ENCODE results near the gene MRPL51. TPM values are rescaled to one million over a fixed set of nuclear protein-coding genes. Genes with fewer than 3 reads are reported as not detected.

The MRPL51 gene
- total RNA-seq, 1 experiment from 2014 or later = 208 TPM

DNA sequence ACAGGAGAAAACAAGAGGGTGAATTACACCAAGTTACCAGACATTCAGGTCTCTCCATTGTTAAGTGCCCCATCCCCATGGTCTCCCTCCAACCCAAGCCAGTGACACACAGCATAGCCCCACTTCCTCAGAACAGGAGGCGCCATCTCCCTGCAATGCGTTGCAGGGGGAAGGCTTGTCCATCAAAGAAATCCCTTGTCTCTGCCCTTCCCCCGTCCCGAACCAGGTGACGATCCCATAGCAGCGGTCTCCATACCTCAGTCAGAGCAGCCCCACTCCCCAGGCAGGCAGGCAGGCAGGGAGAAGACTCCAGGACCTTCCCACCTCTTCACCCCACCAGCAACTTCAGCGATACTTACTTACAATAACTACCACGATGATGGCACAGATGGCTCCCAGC lies 28.5 kb downstream of the MRPL51 start:
- H3K36me3 ChIP-seq = peaks cover 52% of the 10 kb centered on the region
- no peak for DNase-seq
- no peak overlapping the region for H3K27ac ChIP-seq
- H3K4me1 ChIP-seq = peaks cover 5% of the 10 kb centered on the region; the same call in 1 of the 2 replicates
- H3K27me3 ChIP-seq = no peaks in the 10 kb centered on the region
- H3K9me3 ChIP-seq (replicated peaks) = no peaks in the 10 kb centered on the region
- no peak overlapping the region for H3K4me3 ChIP-seq

DNA sequence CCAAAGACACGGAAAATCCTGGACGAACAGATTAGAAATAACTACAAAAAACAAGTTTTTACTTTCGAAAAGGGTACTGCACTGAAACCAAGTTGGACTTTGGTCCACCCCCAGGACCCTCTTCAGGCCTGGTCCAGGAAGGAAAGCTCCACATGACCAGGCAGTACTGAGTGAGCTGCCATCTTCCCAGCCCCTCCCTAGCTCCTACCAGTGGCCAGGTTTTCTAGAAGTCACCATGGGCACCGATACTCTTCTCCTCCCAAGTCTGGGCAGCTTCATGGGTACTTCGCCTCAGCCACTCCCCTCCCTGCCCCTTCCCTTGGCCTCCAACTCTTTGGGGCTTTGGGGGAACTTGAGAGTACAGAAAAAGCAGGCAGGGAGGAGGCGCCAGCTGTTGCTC lies 29.2 kb downstream of the MRPL51 start:
- Histone ChIP-seq H3K4me1 (no peaks in the 10 kb centered on the region), H3K4me3 (no peak overlapping the region), H3K9me3 (replicated peaks) (no peaks in the 10 kb centered on the region), H3K36me3 (peaks cover 52% of the 10 kb centered on the region), H3K27ac (no peak overlapping the region), H3K27me3 (no peaks in the 10 kb centered on the region)
- no peak for DNase-seq

DNA sequence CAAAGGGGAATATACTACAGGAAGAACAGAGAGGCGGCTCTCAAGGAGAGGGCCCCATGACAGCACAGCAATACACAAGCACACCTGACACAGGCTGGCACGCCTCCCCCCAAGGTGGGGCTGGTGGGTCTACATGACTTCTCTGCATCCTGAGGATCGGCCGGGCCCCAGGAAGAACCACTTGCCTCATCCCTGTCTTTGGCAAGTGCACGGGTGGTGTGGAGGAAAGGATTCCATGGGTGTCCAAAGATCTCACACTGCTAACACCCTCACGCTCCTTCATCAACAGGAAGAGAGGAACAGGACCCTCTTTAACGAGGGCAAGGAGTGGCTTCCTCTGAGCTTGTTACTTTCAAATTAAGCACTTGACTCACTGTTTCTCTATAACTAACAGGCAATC lies 29.8 kb downstream of the MRPL51 start:
- H3K4me3 ChIP-seq = no peak overlapping the region
- no peaks in the 10 kb centered on the region for H3K9me3 ChIP-seq (replicated peaks)
- no peak overlapping the region for H3K27ac ChIP-seq
- H3K27me3 ChIP-seq = no peaks in the 10 kb centered on the region
- H3K4me1 ChIP-seq = no peaks in the 10 kb centered on the region
- DNase-seq = no peak
- H3K36me3 ChIP-seq = peaks cover 52% of the 10 kb centered on the region

GRCh38 chr12:6462234-6462995 lies 30.6 kb downstream of the MRPL51 start:
- no peak for DNase-seq
- H3K4me3 ChIP-seq = no peak overlapping the region
- H3K9me3 ChIP-seq (replicated peaks) = no peaks in the 10 kb centered on the region
- no peak overlapping the region for H3K27ac ChIP-seq
- H3K4me1 ChIP-seq = no peaks in the 10 kb centered on the region
- H3K36me3 ChIP-seq = peaks cover 52% of the 10 kb centered on the region
- H3K27me3 ChIP-seq = no peaks in the 10 kb centered on the region

DNA sequence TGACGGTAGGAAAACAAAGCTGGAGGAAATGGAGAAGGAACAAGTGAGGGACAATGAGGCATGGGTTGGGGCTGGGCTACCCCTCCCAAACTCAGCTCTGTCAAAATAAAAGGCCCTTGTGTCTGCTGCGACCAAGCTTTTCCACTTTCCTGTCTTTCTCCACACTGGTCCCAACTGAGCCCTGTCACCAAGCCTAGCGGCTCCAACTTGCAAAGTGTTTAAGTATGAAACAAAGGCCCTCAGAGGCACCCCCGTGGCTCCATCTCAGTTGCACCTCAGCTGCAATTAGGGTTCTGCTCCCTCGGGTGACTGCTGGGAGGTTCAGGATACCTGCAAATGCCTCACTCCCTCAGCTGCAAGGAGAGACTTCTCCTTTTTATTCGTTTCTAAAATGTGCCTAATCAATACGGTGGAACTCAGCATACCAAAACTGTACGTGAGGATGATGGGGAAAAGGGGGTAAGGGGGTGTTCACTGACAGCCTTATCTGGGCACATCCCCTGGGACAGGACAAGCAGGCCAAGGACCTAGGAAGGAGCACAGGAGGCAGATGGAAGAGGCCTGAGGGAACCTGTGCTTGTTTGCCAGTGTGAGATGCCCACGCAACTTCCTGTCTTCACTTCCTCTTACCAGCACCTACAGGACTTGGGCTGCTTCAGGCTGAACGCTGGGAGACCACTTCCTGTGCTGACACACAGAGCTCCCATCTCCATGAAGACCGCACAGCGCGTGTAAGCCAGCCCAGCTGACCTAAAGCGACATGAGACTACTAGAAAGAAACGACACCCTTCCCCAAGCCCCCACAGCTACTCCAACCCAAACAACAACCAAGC lies 31.4 kb downstream of the MRPL51 start:
- Histone ChIP-seq H3K36me3 (peaks cover 52% of the 10 kb centered on the region), H3K27ac (no peak overlapping the region), H3K9me3 (replicated peaks) (no peaks in the 10 kb centered on the region), H3K27me3 (no peaks in the 10 kb centered on the region), H3K4me3 (no peak overlapping the region), H3K4me1 (no peaks in the 10 kb centered on the region)
- no peak for DNase-seq

DNA sequence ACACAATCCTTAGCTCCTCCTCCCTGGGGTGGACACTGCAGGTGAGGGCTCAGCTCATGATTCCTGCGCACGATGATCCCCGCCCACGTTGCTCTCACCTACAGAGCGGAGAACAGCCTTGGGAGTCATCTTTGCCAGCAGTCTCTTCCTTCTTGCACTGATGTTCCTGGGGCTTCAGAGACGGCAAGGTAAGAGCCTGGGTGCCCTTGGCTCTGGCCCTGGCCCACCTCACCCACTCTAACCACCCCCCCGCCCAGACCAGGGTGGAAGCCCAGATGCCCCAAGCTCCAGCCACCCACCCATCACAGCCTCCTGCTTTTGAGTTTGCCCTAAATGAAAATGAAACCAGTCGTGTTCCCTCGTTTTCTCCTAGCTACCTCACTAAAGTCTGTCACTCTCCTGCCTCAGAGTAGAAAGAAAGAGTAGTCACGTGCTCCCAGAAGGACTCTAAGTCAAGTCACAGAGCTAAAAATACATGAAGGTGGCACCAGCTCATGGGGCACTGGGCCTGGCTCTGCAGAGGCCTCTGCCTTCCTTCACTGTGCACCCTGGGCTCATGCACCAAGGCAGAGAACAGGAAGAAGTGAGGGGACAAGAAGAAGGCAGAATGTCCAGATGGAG lies 32.2 kb downstream of the MRPL51 start:
- H3K9me3 ChIP-seq (replicated peaks) = no peaks in the 10 kb centered on the region
- H3K4me3 ChIP-seq = no peak overlapping the region
- no peaks in the 10 kb centered on the region for H3K4me1 ChIP-seq
- peaks cover 50% of the 10 kb centered on the region for H3K36me3 ChIP-seq
- H3K27ac ChIP-seq = no peak overlapping the region
- no peak for DNase-seq
- no peaks in the 10 kb centered on the region for H3K27me3 ChIP-seq

DNA sequence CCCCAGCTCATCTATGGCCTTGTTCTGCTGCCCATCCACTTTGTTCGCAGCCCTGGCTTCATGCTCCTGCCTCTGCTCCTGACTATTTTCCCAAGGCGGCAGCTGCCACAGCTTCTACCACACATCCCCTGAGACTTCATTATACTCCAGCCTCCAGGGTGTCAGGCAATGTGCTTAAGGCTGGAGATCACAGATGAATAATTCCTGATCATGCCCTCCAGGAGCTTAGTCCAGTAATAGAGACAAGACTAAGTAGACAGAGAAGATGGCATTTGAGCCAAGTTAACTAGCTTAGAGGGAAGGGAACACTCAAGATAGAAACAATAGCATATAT lies 34.1 kb downstream of the MRPL51 start:
- DNase-seq = no peak
- H3K27me3 ChIP-seq = no peaks in the 10 kb centered on the region
- no peak overlapping the region for H3K27ac ChIP-seq
- no peak overlapping the region for H3K4me3 ChIP-seq
- H3K36me3 ChIP-seq = peaks cover 35% of the 10 kb centered on the region
- H3K9me3 ChIP-seq (replicated peaks) = no peaks in the 10 kb centered on the region
- H3K4me1 ChIP-seq = no peaks in the 10 kb centered on the region

GRCh38 chr12:6458281-6459003 lies 34.6 kb downstream of the MRPL51 start:
- no peaks in the 10 kb centered on the region for H3K27me3 ChIP-seq
- no peak for DNase-seq
- no peaks in the 10 kb centered on the region for H3K4me1 ChIP-seq
- H3K9me3 ChIP-seq (replicated peaks) = no peaks in the 10 kb centered on the region
- no peak overlapping the region for H3K4me3 ChIP-seq
- H3K27ac ChIP-seq = no peak overlapping the region
- peaks cover 31% of the 10 kb centered on the region for H3K36me3 ChIP-seq

GRCh38 chr12:6457220-6457945 lies 35.7 kb downstream of the MRPL51 start:
- Histone ChIP-seq H3K4me3 (no peak overlapping the region), H3K36me3 (peaks cover 24% of the 10 kb centered on the region), H3K4me1 (0 out of 2 replicates have a peak, but pooled peaks cover 4% of the 10 kb centered on the region), H3K27me3 (no peaks in the 10 kb centered on the region), H3K27ac (no peak overlapping the region), H3K9me3 (replicated peaks) (no peaks in the 10 kb centered on the region)
- no peak for DNase-seq

DNA sequence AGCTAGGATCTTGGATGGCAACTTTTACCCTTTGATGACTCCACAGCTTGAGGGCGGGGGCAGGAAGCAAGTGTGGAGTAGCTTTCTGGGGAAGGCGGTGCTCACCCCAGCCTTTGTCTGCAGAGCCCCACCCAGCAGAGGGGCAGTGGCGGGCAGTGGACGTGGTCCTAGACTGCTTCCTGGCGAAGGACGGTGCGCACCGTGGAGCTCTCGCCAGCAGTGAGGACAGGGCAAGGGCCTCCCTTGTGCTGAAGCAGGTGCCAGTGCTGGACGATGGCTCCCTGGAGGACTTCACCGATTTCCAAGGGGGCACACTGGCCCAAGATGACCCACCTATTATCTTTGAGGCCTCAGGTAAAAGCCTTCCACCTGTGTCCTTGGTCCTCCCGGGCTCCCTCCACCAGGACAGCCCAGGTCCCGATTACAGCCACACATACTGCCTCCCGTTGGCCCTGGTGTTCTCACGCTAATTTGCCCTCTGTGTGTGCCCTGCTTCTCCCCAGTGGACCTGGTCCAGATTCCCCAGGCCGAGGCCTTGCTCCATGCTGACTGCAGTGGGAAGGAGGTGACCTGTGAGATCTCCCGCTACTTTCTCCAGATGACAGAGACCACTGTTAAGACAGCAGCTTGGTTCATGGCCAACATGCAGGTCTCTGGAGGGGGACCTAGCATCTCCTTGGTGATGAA lies 40.0 kb downstream of the MRPL51 start:
- H3K4me3 ChIP-seq = peak overlapping the region; percentile 68
- H3K4me1 ChIP-seq = peaks cover 7% of the 10 kb centered on the region; the same call in 1 of the 2 replicates
- H3K9me3 ChIP-seq (replicated peaks) = no peaks in the 10 kb centered on the region
- no peaks in the 10 kb centered on the region for H3K27me3 ChIP-seq
- no peaks in the 10 kb centered on the region for H3K36me3 ChIP-seq
- no peak overlapping the region; the same call in 1 of the 2 replicates for H3K27ac ChIP-seq
- no peak for DNase-seq

- H3K4me1 ChIP-seq = peaks cover 7% of the 10 kb centered on the region; the same call in 1 of the 2 replicates
- DNase-seq = peak; percentile 24 to 39
Measured at GRCh38 chr12:6452245-6452943, 40.7 kb downstream of the MRPL51 start.

GRCh38 chr12:6451348-6452244 lies 41.5 kb downstream of the MRPL51 start, which contains the start of gene TAPBPL:
Gene TAPBPL, plus strand, starts transcription at chr12:6452042. Its CDS starts 207 bp downstream, at chr12:6452249.
- Histone ChIP-seq H3K4me3 (peak within 1 kb of the TSS; percentile 68), H3K36me3 (no peaks in the 10 kb centered on the region)
- peak; percentile 86 to 90 for DNase-seq

More at GRCh38 chr12:6452245-6452943, 40.7 kb downstream of the MRPL51 start:
- Histone ChIP-seq H3K9me3 (replicated peaks) (no peaks in the 10 kb centered on the region), H3K36me3 (no peaks in the 10 kb centered on the region), H3K27me3 (no peaks in the 10 kb centered on the region), H3K27ac (peak overlapping the region; percentile 85), H3K4me3 (peak overlapping the region; percentile 68)

More at GRCh38 chr12:6451348-6452244, 41.5 kb downstream of the MRPL51 start, which contains the start of gene TAPBPL:
- Histone ChIP-seq H3K27me3 (no peaks in the 10 kb centered on the region), H3K27ac (peak within 1 kb of the TSS; percentile 85), H3K4me1 (peaks cover 7% of the 10 kb centered on the region; the same call in 1 of the 2 replicates), H3K9me3 (replicated peaks) (no peaks in the 10 kb centered on the region)

Measured in SJCRH30 (cell line).